HG03460 (cell line): ENCODE measurements around the gene SLC15A5.

Experiments
- ATAC-seq: cut with Tn5 transposase; IDR thresholded peaks from one replicate; pipeline ENCODE4 v1.9.1; 2021; ENCODE audit not compliant: unreplicated experiment

The SLC15A5 gene

GRCh38 chr12:16184681-16185080 lies 92.8 kb downstream of the SLC15A5 start:
- no peak for ATAC-seq

- ATAC-seq: no peak
Measured at GRCh38 chr12:16183541-16183940, 93.9 kb downstream of the SLC15A5 start.

GRCh38 chr12:16175840-16176239 lies 101.6 kb downstream of the SLC15A5 start:
- no peak for ATAC-seq

GRCh38 chr12:16174282-16174681 lies 103.2 kb downstream of the SLC15A5 start:
- ATAC-seq: no peak

GRCh38 chr12:16171348-16171747 lies 106.1 kb downstream of the SLC15A5 start:
- no peak for ATAC-seq

- ATAC-seq: no peak
Measured at GRCh38 chr12:16168078-16168477, 109.4 kb downstream of the SLC15A5 start.

- ATAC-seq: no peak
Measured at GRCh38 chr12:16166563-16167470, 110.7 kb downstream of the SLC15A5 start.

- no peak for ATAC-seq
Measured at GRCh38 chr12:16165506-16165905, 112.0 kb downstream of the SLC15A5 start.

- ATAC-seq: no peak
Measured at GRCh38 chr12:16163901-16164300, 113.6 kb downstream of the SLC15A5 start.

GRCh38 chr12:16163146-16163545 lies 114.3 kb downstream of the SLC15A5 start:
- ATAC-seq: no peak

GRCh38 chr12:16159571-16159970 lies 117.9 kb downstream of the SLC15A5 start:
- no peak for ATAC-seq

GRCh38 chr12:16158050-16158449 lies 119.4 kb downstream of the SLC15A5 start:
- ATAC-seq: no peak

- ATAC-seq: no peak
Measured at GRCh38 chr12:16155938-16156337, 121.5 kb downstream of the SLC15A5 start.

- ATAC-seq: no peak
Measured at GRCh38 chr12:16154990-16155389, 122.5 kb downstream of the SLC15A5 start.

GRCh38 chr12:16152885-16153673 lies 124.4 kb downstream of the SLC15A5 start:
- no peak for ATAC-seq

GRCh38 chr12:16150276-16150675 lies 127.2 kb downstream of the SLC15A5 start:
- no peak for ATAC-seq

- ATAC-seq: no peak
Measured at GRCh38 chr12:16148938-16149337, 128.5 kb downstream of the SLC15A5 start.
